GM10266 (cell line): ENCODE data around the gene STEAP4.

Experiments used
- DNase-seq: peaks from one replicate; pipeline ENCODE4 v3.0.0; 2012; ENCODE audit errors: extremely low spot score
- CTCF ChIP-seq: IDR thresholded peaks from 2 replicates; pipeline ENCODE4 v1.5.1; 2012; ENCODE audit warnings: mild to moderate bottlenecking, low read depth; ENCODE audit not compliant: control insufficient read depth, insufficient read depth; ENCODE audit errors: missing control alignments

Gene STEAP4

DNA sequence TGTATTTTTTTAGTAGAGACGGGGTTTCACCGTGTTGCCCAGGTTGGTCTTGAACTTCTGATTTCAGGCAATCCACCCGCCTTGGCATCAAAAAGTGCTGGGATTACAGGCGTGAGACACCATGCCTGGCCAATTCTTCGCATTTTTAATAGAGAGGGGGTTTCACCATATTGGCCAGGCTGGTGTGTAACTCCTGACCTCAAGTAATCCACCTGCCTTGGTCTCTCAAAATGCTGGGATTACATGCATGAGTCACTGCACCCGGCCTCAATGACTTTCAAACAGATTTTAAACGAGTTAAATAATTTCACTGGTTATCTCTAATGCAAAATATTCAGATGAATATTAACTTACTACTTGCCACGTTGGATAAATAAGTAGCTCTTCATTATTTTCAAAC, 37.6 kb upstream of the STEAP4 start:
- no peak for TF ChIP-seq CTCF
- no peak for DNase-seq

GRCh38 chr7:88339195-88339922, 32.7 kb upstream of the STEAP4 start:
- DNase-seq = no peak
- TF ChIP-seq CTCF = no peak

- DNase-seq = no peak
- TF ChIP-seq CTCF = no peak
These were observed 31.8 kb upstream of the STEAP4 start for GRCh38 chr7:88338503-88338902.

GRCh38 chr7:88337572-88337971, 30.9 kb upstream of the STEAP4 start:
- no peak for DNase-seq
- TF ChIP-seq CTCF = no peak

DNA sequence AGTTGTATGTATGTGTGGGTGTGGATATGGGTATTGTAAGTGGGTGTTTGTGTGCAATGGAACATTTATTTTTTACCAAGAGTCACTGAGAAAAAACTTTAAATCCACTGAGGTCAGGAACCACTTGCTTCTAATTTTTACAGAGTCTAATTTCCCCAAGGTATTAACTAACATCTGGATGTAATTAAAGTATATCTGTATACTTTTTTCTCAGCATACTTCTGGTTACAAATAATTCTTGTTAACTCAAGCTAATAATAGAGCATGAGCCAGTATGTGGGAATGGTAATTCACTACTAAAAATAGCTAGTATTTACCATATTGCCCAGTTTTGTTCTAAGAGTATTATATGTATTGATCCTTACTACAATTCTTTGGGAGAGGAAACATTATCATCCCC, 24.6 kb upstream of the STEAP4 start:
- DNase-seq = no peak
- no peak for TF ChIP-seq CTCF

- no peak for TF ChIP-seq CTCF
- no peak for DNase-seq
These were observed 23.1 kb upstream of the STEAP4 start for GRCh38 chr7:88329532-88330463.

GRCh38 chr7:88328787-88329186, 22.1 kb upstream of the STEAP4 start:
- no peak for DNase-seq
- no peak for TF ChIP-seq CTCF
